ENCODE measurements around the gene CRHR1.

- TF ChIP-seq CTCF (IDR thresholded peaks at IDR 0.05 in 8 of 11, conservative IDR thresholded peaks at IDR 0.05 in 3 of 11) (no peak), POLR2A (IDR thresholded peaks at IDR 0.05) (no peak), POLR2AphosphoS5 (IDR thresholded peaks at IDR 0.05) (no peak)
Observed at GRCh38 chr17:45846646-45847045, 62.5 kb downstream of the CRHR1 start.

All from spleen (tissue), 7 donors.